T1000 (cell line): ENCODE results near the gene SPIN2A.
"Not testable (repeated sequence)": the region's sequence is repeated elsewhere in the genome, so short reads cannot be mapped to it uniquely, and the experiment has no call there.

ENCODE experiments used
- DNase-seq: peaks from one replicate; lab custom pipeline; 2025; ENCODE audit warnings: mixed read lengths; lab: John Stamatoyannopoulos, UW

The SPIN2A gene

GRCh38 chrX:57137073-57137472, at the start of gene SPIN2A:
SPIN2A (minus strand) TSS chrX:57137397; CDS start chrX:57136597, 800 bp downstream.
- DNase-seq = not testable (repeated sequence)

- no peak for DNase-seq
These were observed 41.4 kb upstream of the SPIN2A start for GRCh38 chrX:57178605-57179004.

GRCh38 chrX:57177070-57177469, 39.9 kb upstream of the SPIN2A start:
- DNase-seq = no peak

- no peak for DNase-seq
These were observed 35.3 kb upstream of the SPIN2A start for GRCh38 chrX:57172544-57172943.

- no peak for DNase-seq
These were observed 19.3 kb upstream of the SPIN2A start for GRCh38 chrX:57156397-57157049.

GRCh38 chrX:57155171-57155570, 18.0 kb upstream of the SPIN2A start:
- no peak for DNase-seq

- DNase-seq = not testable (repeated sequence)
These were observed 15.0 kb upstream of the SPIN2A start for GRCh38 chrX:57152222-57152621.

GRCh38 chrX:57138674-57139073, 1.5 kb upstream of the SPIN2A start:
- DNase-seq = no peak

- DNase-seq = no peak
These were observed 304 bp upstream of the SPIN2A start for GRCh38 chrX:57137501-57137900.

GRCh38 chrX:57136589-57136988, 608 bp downstream of the SPIN2A start:
- not testable (repeated sequence) for DNase-seq

- DNase-seq = no peak
These were observed 1.9 kb downstream of the SPIN2A start for GRCh38 chrX:57135287-57135686.

- DNase-seq = no peak
These were observed 2.5 kb downstream of the SPIN2A start for GRCh38 chrX:57134702-57135101.

GRCh38 chrX:57133706-57134105, 3.5 kb downstream of the SPIN2A start:
- no peak for DNase-seq

GRCh38 chrX:57133284-57133683, 3.9 kb downstream of the SPIN2A start:
- not testable (repeated sequence) for DNase-seq

- no peak for DNase-seq
These were observed 5.2 kb downstream of the SPIN2A start for GRCh38 chrX:57132046-57132445.

- DNase-seq = no peak
These were observed 15.4 kb downstream of the SPIN2A start for GRCh38 chrX:57121816-57122215.

- peak; percentile 73 for DNase-seq
These were observed 15.9 kb downstream of the SPIN2A start, which contains the start of gene SPIN2B for GRCh38 chrX:57121162-57121755. SPIN2B (minus strand) TSS chrX:57121548.

GRCh38 chrX:57120619-57121161, 16.5 kb downstream of the SPIN2A start:
- not testable (repeated sequence) for DNase-seq

- DNase-seq = no peak
These were observed 17.8 kb downstream of the SPIN2A start for GRCh38 chrX:57119416-57119815.

- DNase-seq = not testable (repeated sequence)
These were observed 19.6 kb downstream of the SPIN2A start for GRCh38 chrX:57117566-57117965.

- DNase-seq = no peak
These were observed 32.2 kb downstream of the SPIN2A start for GRCh38 chrX:57104921-57105398.

GRCh38 chrX:57104406-57104805, 32.8 kb downstream of the SPIN2A start:
- no peak for DNase-seq

- no peak for DNase-seq
These were observed 33.7 kb downstream of the SPIN2A start for GRCh38 chrX:57103489-57103888.
